HG03520 (cell line): ENCODE measurements around the gene ATP2B1.
A peak's percentile ranks its signal among the peaks of the same experiment; 100 is the strongest.

Source experiments
- ATAC-seq: cut with Tn5 transposase; IDR thresholded peaks from one replicate; pipeline ENCODE4 v1.9.1; 2021; ENCODE audit warnings: mild to moderate bottlenecking, moderate library complexity; ENCODE audit not compliant: unreplicated experiment

ATP2B1 gene

DNA sequence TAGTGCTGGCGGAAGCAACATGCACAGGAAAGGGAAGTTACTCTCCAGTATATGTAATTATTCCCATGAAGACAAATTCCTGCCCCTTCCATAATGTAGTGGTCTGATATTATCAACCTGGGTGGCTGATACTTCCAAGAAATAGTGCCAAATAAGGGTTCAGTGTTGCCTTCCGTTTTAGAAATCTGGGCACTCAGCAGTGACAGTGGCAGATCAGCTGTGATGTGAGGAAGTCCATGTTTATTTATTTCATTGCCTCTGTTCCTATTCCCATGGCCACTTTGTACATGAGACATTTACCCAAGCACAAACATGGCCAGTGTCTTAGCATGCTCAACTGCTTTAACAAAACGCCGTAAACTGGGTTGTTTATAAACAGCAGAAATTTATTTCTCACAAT lies 162.5 kb downstream of the ATP2B1 start:
- no peak for ATAC-seq

DNA sequence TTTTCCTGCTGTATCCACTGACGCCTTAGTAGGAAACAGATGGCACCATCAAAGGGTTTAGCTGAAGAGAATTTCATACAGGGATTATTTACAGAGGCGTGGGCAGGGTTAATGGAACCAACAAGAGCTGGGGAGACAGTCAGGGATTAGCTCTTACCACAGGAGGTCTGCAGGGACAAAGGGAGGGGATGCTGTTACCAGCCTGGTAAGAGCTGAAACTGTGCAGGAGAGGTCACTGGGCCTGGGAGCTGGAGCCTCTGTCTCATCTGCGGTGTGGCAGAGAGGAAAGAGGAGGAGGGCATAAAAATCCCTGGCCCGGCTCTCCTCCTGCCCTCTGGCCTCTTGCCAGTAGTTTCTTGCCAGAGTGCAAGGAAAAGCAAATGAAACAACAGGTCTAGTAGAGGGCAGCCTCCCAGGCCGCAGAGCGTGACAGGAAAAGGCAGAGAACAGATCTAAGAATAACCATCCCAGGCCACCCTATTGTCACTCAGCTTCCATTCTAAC lies 163.9 kb downstream of the ATP2B1 start:
- no peak for ATAC-seq

DNA sequence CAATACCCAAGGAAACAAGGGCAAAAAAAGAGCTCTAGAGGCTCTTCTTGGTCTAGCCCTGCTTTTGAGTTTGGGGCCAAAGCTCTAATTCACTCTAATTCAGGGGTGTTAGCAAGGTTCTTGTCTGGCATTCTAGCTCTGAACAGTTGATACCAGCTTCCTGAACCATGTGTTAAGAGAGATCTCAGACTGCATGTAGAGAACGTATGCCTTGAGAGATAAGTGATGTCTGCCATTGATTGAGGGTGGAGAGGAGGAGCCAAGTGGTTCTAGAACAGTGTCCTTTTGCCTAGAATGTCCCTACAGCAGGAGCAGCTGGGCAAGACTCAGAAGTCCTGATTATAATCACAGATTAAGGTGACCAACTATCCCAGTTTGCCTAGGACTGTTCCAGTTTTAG lies 164.6 kb downstream of the ATP2B1 start:
- ATAC-seq = no peak

DNA sequence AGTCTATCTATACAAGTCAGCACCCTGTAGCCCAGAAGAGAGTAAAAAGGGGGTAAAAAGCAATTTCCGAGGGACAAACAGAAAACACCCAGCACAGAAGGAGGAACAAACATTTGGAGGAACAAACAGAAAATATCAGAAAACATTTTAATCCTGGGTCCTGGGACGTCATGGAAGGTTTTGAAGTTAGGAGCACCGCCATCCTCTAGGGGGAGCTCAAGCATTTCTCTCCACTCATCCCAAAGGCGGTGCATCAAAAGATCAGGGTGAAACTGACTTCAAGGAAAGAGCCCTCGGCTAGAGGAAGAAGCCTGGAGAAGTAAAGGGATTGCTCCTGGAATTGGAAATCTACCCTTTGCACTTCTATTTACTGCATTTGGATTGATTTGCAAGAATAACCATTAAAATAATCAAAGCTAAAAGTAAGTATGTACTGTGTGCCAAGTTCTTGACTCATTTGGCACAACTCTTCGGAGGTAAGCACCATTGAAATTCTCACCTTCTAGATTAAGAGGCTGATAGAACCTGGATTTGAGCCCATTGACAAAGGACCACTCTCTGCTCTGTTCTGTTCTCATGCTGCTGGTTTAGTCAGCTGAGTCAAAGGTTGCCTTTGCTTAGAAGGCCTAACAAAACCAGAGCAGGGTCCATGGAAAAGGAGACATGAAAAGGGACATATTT lies 165.6 kb downstream of the ATP2B1 start:
- ATAC-seq = peak; percentile 88

DNA sequence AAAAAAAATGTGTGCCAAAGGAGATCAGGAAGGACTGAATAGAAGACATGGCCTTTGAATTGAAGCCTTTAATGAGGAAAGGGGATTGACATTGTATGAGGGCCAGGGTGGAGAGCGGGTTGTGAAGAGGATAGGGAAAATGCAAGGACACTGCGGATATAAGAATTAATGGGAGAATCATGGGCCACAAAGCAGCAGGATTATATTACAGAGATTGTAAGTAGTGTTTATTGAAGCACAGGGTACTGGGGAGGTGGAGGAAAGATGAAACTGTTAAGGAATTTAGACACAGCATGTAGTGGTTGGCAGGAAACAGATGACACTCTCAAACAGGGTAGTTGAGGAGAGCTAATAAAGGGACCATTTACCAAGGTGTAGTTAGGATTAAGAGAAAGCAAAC lies 166.4 kb downstream of the ATP2B1 start:
- no peak for ATAC-seq

DNA sequence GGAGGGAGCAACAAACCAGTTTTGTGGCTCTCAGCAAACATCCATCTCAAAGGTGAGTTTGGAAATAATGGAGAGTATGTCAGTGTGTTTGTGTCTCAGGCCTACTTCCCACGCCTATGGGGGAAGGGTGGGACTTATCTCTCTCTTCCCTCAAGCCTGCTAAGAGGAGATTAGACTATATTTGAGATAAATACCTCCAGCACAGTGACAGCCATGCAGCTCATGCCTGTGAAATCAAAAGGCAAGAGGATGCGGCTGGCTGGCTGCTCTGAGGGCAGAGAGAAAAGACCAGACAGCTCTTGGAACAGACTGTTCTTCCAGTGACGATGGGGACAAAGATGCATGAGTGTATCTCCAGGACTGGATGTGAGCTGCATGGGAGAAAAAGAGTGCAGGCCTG lies 168.1 kb downstream of the ATP2B1 start:
- ATAC-seq = no peak

DNA sequence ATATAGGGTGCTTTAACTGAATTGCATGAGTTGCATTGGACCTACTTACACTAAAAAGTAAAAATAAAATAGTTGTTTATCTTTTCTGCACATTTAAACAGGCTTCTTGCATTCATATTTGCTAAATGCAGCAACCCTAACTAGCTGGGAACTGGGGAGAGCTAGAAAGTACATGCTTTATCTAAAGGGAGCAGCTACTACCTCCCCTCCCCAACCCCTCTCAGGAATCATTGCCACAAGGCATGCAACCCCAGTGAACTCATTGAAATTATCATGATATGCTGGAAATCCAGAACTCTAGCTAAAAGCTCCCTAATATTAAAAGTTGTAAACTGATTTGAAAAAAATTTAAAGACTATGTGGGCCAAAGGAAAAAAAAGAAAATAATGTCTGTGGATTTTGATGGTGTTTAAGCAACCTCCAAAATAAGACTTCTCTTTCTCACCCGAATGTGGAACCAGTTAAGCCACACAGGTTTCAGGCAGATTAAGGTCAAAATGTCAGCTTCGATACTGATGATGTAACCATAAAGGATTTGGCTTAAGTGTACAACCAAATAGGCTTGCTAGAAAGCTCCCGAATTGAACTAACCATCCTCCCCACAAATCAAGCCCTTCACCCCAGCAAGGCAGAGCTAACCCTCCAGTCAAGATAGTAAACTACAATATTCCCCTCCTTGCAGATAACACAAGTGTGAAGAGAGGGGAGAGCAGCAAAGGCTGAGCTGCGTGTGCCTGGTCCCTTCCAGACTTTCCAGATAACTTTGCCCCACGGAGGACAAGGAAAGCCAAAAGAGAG lies 169.0 kb downstream of the ATP2B1 start:
- ATAC-seq = no peak

DNA sequence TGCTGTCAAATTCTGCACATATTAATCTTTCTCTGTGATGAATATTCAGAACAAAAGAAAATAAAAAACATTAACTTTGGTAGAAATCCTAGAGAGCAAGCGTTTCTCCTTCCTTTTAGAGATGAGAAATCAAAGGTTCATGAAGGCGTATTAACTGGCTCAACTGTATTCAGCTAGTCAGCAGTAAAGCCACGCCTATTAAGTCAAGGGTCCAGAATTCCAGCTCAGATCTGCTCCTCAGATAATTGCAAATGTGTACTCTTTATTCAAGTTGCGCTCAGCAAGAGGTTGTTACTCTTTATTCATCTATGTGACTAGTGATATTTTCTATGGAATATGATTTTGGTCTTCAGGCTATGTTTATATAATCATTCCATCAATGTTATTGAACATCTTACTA lies 169.7 kb downstream of the ATP2B1 start:
- ATAC-seq = no peak
